GM19324 (cell line): ENCODE data around the gene CDK14.
"Not testable (repeated sequence)": the region's sequence is repeated elsewhere in the genome, so short reads cannot be mapped to it uniquely, and the experiment has no call there.

ENCODE experiments used
- ATAC-seq: cut with Tn5 transposase; IDR thresholded peaks from one replicate; pipeline ENCODE4 v1.9.1; 2021; ENCODE audit warnings: mild to moderate bottlenecking, moderate library complexity; ENCODE audit not compliant: unreplicated experiment, low FRiP score

CDK14 gene

GRCh38 chr7:90775383-90775965 lies 179.4 kb downstream of the CDK14 start:
- ATAC-seq: no peak

- peak; percentile 89 for ATAC-seq
These were observed 180.9 kb downstream of the CDK14 start for GRCh38 chr7:90777041-90777440.

- ATAC-seq: peak; percentile 63
These were observed 181.3 kb downstream of the CDK14 start for GRCh38 chr7:90777465-90777864.

GRCh38 chr7:90777886-90778285 lies 181.8 kb downstream of the CDK14 start:
- no peak for ATAC-seq

- ATAC-seq: no peak
These were observed 191.9 kb downstream of the CDK14 start for GRCh38 chr7:90788052-90788451.

- ATAC-seq: no peak
These were observed 193.7 kb downstream of the CDK14 start for GRCh38 chr7:90789736-90790306.

GRCh38 chr7:90791596-90791995 lies 195.5 kb downstream of the CDK14 start:
- no peak for ATAC-seq

GRCh38 chr7:90792301-90792700 lies 196.2 kb downstream of the CDK14 start:
- no peak for ATAC-seq

- not testable (repeated sequence) for ATAC-seq
These were observed 198.1 kb downstream of the CDK14 start for GRCh38 chr7:90794234-90794633.

- ATAC-seq: no peak
These were observed 201.5 kb downstream of the CDK14 start for GRCh38 chr7:90797596-90797995.

- no peak for ATAC-seq
These were observed 208.2 kb downstream of the CDK14 start for GRCh38 chr7:90804370-90804769.

GRCh38 chr7:90815552-90815951 lies 219.4 kb downstream of the CDK14 start:
- not testable (repeated sequence) for ATAC-seq

GRCh38 chr7:90816511-90817142 lies 220.5 kb downstream of the CDK14 start:
- ATAC-seq: peak; percentile 88

GRCh38 chr7:90817151-90817550 lies 221.0 kb downstream of the CDK14 start:
- no peak for ATAC-seq

- ATAC-seq: no peak
These were observed 221.7 kb downstream of the CDK14 start for GRCh38 chr7:90817846-90818245.

GRCh38 chr7:90818341-90818740 lies 222.2 kb downstream of the CDK14 start:
- ATAC-seq: no peak

- no peak for ATAC-seq
These were observed 226.0 kb downstream of the CDK14 start for GRCh38 chr7:90821961-90822620.

GRCh38 chr7:90824386-90825307 lies 228.5 kb downstream of the CDK14 start:
- ATAC-seq: no peak

- ATAC-seq: no peak
These were observed 229.7 kb downstream of the CDK14 start for GRCh38 chr7:90825779-90826178.

GRCh38 chr7:90828601-90829000 lies 232.5 kb downstream of the CDK14 start:
- no peak for ATAC-seq

GRCh38 chr7:90830308-90830707 lies 234.2 kb downstream of the CDK14 start:
- no peak for ATAC-seq
